ENCODE measurements around the gene C18orf32. TPM values are rescaled to one million over a fixed set of nuclear protein-coding genes. Genes with fewer than 3 reads are reported as not detected.
A peak's percentile ranks its signal among the peaks of the same experiment; 100 is the strongest.

The C18orf32 gene
- total and polyA plus RNA-seq, 2 of the 13 experiments (the other 11 are each of a cell fraction or from before 2014, with no cell fraction given): 17.6 to 20.6 TPM

DNA sequence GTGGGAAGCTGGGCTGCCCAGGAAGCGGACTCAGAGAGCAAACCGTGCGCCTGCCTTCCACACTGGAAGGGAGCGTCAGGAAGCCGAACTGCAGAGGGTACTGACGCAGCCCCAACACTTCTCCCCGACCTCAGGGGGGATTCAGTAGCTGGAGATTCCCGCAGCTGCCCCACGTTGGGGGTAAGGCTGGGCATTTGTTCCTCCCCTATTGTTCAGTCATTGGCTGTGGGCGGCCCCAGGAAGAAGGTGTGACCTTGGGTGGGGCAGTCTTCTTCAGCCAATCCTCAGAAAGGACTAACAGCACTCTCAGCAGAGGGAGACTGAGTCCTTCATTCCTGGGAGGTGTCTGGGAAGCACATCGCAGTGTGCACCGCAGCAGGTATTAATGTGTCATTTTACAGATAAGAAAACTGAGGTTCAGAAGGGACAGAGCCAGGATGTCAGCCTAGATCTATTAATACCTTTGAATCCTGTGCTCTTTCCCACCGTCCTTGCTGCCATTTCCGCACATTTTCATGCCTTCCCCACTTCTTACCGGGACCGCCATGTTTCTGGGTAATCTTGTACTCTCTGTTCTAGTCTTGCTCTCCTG, 12.1 kb upstream of the C18orf32 start:
- Histone ChIP-seq H3K79me2 (ENCODE audit: insufficient read depth, low read length) (no peaks in the 10 kb centered on the region), H3K4me2 (ENCODE audit: low read depth, low read length) (no peak overlapping the region), H3K27me3 (ENCODE audit: control insufficient read depth in 1 of 2, insufficient read depth in 2 of 2, low read length in 2 of 2) (peaks cover 0 to 5% of the 10 kb centered on the region in 2 experiments; a peak in 1 of 5 replicates), H3K4me1 (ENCODE audit: insufficient read depth, low read length) (peaks cover 25% of the 10 kb centered on the region), H3K9ac (ENCODE audit: insufficient read depth, low read depth, low read length) (no peak overlapping the region), H2AFZ (ENCODE audit: low read length) (no peak overlapping the region), H3K36me3 (replicated peaks in 1 of 2; ENCODE audit: control insufficient read depth in 1 of 2, insufficient read depth in 2 of 2, low read length in 2 of 2) (no peaks in the 10 kb centered on the region), H3K9me3 (ENCODE audit: low read length) (no peaks in the 10 kb centered on the region), H3K4me3 (replicated peaks in 1 of 3; ENCODE audit: insufficient read depth in 1 of 3, low read depth in 2 of 3, low read length in 3 of 3) (no peak overlapping the region), H3K27ac (ENCODE audit: extremely low read length, insufficient read depth, low read length) (no peak overlapping the region), H4K20me1 (ENCODE audit: insufficient read depth, low read length) (no peaks in the 10 kb centered on the region)
- intact Hi-C loops (cut with micrococcal nuclease; ENCODE audit: unreplicated experiment): no loop called here
- FAIRE-seq: no peak
- 76% methylated on average over 15 of the region's 16 CpGs for WGBS (ENCODE audit: low lambda C conversion rate)
- in situ Hi-C loops (cut with HindIII; ENCODE audit: extremely low pct_ligation_motif_present, low pct_unique_long_range_greater_than_20kb): no loop called here
- ChIA-PET CTCF (ENCODE audit: low intra/inter-chr PET ratio, low total read pairs) (no interaction called here), POLR2A (interaction anchor here (1.8 kb wide), 1 partner anchor 12 kb away, joined by 5 read pairs; the partner anchor contains the start of gene C18orf32)
- no peak for DNase-seq (ENCODE audit: low spot score)
- TF ChIP-seq, protein P1, sequence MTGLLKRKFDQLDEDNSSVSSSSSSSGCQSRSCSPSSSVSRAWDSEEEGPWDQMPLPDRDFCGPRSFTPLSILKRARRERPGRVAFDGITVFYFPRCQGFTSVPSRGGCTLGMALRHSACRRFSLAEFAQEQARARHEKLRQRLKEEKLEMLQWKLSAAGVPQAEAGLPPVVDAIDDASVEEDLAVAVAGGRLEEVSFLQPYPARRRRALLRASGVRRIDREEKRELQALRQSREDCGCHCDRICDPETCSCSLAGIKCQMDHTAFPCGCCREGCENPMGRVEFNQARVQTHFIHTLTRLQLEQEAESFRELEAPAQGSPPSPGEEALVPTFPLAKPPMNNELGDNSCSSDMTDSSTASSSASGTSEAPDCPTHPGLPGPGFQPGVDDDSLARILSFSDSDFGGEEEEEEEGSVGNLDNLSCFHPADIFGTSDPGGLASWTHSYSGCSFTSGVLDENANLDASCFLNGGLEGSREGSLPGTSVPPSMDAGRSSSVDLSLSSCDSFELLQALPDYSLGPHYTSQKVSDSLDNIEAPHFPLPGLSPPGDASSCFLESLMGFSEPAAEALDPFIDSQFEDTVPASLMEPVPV (CRISPR knock-in tag; IDR thresholded peaks at IDR 0.05): no peak
- no peak for TF ChIP-seq ZNF567 (CRISPR knock-in tag; IDR thresholded peaks at IDR 0.05; ENCODE audit: borderline replicate concordance)
- TF ChIP-seq POGZ (CRISPR knock-in tag; IDR thresholded peaks at IDR 0.05): no peak
- TF ChIP-seq ZNF629 (CRISPR knock-in tag; conservative IDR thresholded peaks at IDR 0.05): 0 out of 2 replicates have a peak, but pooled peaks have one; percentile 17
- ATAC-seq: no peak
- BruUV-seq (replicated peaks): no TSS peak

DNA sequence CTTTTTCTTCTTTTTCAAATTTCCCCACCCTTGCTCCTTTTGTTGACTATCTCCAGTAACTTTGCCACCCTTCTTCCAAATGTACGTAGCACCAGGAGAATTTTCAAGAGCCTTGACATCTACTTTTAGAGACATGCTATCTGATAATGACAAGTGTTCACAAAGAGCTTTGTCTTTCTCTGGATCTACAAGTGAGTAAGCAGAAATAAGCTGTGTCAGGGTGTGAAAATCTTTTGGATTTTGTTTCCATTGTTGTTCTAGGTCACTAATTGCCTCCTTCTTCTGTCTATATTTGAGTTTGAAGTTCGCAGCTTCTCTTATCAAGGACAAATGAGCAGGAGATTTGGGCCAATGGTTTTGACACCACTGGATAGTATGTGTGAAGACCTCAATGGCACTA, 8.4 kb upstream of the C18orf32 start:
- Histone ChIP-seq H3K79me2 (ENCODE audit: insufficient read depth, low read length) (peaks cover 19% of the 10 kb centered on the region), H3K9ac (ENCODE audit: insufficient read depth, low read depth, low read length) (no peak overlapping the region), H3K4me2 (ENCODE audit: low read depth, low read length) (no peak overlapping the region; the same call in 1 of the 2 replicates), H3K4me1 (ENCODE audit: insufficient read depth, low read length) (peaks cover 41% of the 10 kb centered on the region), H4K20me1 (ENCODE audit: insufficient read depth, low read length) (peaks cover 10% of the 10 kb centered on the region), H3K27me3 (ENCODE audit: control insufficient read depth in 1 of 2, insufficient read depth in 2 of 2, low read length in 2 of 2) (peaks cover 0 to 2% of the 10 kb centered on the region in 2 experiments; a peak in 2 of 5 replicates), H3K4me3 (replicated peaks in 1 of 3; ENCODE audit: insufficient read depth in 1 of 3, low read depth in 2 of 3, low read length in 3 of 3) (no peak overlapping the region), H3K36me3 (replicated peaks in 1 of 2; ENCODE audit: control insufficient read depth in 1 of 2, insufficient read depth in 2 of 2, low read length in 2 of 2) (peaks cover 0 to 10% of the 10 kb centered on the region in 2 experiments; a peak in 2 of 5 replicates), H3K9me3 (ENCODE audit: low read length) (no peaks in the 10 kb centered on the region), H3K27ac (ENCODE audit: extremely low read length, insufficient read depth, low read length) (no peak overlapping the region), H2AFZ (ENCODE audit: low read length) (peak overlapping the region; percentile 81)
- WGBS (ENCODE audit: low lambda C conversion rate): 12% methylated on average over 2 of the region's 2 CpGs
- POLR2A ChIA-PET: interaction anchor here (1.8 kb wide), 1 partner anchor 9 kb away, joined by 6 read pairs; the partner anchor contains the start of gene C18orf32
- no TSS peak for BruUV-seq (replicated peaks)
- ATAC-seq (no peak), DNase-seq (ENCODE audit: low spot score) (no peak), FAIRE-seq (no peak)
- in situ Hi-C loops (cut with HindIII; ENCODE audit: extremely low pct_ligation_motif_present, low pct_unique_long_range_greater_than_20kb): no loop called here
- CTCF ChIA-PET (ENCODE audit: low intra/inter-chr PET ratio, low total read pairs): no interaction called here
- intact Hi-C loops (cut with micrococcal nuclease; ENCODE audit: unreplicated experiment): no loop called here
- TF ChIP-seq, protein P2, sequence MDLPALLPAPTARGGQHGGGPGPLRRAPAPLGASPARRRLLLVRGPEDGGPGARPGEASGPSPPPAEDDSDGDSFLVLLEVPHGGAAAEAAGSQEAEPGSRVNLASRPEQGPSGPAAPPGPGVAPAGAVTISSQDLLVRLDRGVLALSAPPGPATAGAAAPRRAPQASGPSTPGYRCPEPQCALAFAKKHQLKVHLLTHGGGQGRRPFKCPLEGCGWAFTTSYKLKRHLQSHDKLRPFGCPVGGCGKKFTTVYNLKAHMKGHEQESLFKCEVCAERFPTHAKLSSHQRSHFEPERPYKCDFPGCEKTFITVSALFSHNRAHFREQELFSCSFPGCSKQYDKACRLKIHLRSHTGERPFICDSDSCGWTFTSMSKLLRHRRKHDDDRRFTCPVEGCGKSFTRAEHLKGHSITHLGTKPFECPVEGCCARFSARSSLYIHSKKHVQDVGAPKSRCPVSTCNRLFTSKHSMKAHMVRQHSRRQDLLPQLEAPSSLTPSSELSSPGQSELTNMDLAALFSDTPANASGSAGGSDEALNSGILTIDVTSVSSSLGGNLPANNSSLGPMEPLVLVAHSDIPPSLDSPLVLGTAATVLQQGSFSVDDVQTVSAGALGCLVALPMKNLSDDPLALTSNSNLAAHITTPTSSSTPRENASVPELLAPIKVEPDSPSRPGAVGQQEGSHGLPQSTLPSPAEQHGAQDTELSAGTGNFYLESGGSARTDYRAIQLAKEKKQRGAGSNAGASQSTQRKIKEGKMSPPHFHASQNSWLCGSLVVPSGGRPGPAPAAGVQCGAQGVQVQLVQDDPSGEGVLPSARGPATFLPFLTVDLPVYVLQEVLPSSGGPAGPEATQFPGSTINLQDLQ (CRISPR knock-in tag; IDR thresholded peaks at IDR 0.05): no peak
- TF ChIP-seq, protein P3, sequence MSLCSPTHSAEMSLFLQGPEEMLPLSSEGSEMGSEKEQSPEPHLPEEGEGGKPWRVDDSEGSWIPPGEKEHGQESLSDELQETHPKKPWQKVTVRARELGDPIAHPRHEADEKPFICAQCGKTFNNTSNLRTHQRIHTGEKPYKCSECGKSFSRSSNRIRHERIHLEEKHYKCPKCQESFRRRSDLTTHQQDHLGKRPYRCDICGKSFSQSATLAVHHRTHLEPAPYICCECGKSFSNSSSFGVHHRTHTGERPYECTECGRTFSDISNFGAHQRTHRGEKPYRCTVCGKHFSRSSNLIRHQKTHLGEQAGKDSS (CRISPR knock-in tag; IDR thresholded peaks at IDR 0.05; ENCODE audit: borderline replicate concordance, low read depth): no peak
- TF ChIP-seq SRF (IDR thresholded peaks at IDR 0.05; ENCODE audit: low read depth, low read length) (no peak), TCF7L2 (IDR thresholded peaks at IDR 0.05; ENCODE audit: low read depth, low read length) (no peak), TMF1 (CRISPR knock-in tag; IDR thresholded peaks at IDR 0.05; ENCODE audit: low read depth) (no peak), CBX5 (CRISPR knock-in tag; IDR thresholded peaks at IDR 0.05; ENCODE audit: borderline replicate concordance) (no peak), ZNF598 (CRISPR knock-in tag; IDR thresholded peaks at IDR 0.05; ENCODE audit: borderline replicate concordance) (no peak), ZNF766 (CRISPR knock-in tag; IDR thresholded peaks at IDR 0.05; ENCODE audit: borderline replicate concordance) (no peak), ZNF326 (CRISPR knock-in tag; IDR thresholded peaks at IDR 0.05; ENCODE audit: borderline replicate concordance) (no peak)

All from HepG2 (cell line).